H9 (cell line): Measurements from ENCODE around the gene TRIM36. TPM values are rescaled to one million over a fixed set of nuclear protein-coding genes. Genes with fewer than 3 reads are reported as not detected.

Experiments
- DNase-seq: peaks from one replicate; pipeline ENCODE4 v3.0.0-alpha.2; 2017
- H2AFZ ChIP-seq: one replicate; pipeline ENCODE4 v1.6.1; 2013; ENCODE audit warnings: mild to moderate bottlenecking, low read length, control low read depth, moderate library complexity
- H2AK5ac ChIP-seq: 2 replicates; pipeline ENCODE4 v1.6.1; 2013; ENCODE audit warnings: low read length, control low read depth, mixed read lengths; ENCODE audit not compliant: insufficient read length
- H2BK120ac ChIP-seq: one replicate; pipeline ENCODE4 v1.6.1; 2013; ENCODE audit warnings: low read depth, mild to moderate bottlenecking, low read length, control low read depth, inconsistent platforms; ENCODE audit not compliant: poor library complexity, severe bottlenecking
- H2BK12ac ChIP-seq: 2 replicates; pipeline ENCODE4 v1.6.1; 2013; ENCODE audit warnings: low read length, control low read depth, mixed read lengths, low read depth; ENCODE audit not compliant: insufficient read length
- H2BK15ac ChIP-seq: 2 replicates; pipeline ENCODE4 v1.6.1; 2013; ENCODE audit warnings: low read depth, low read length, control low read depth
- H2BK20ac ChIP-seq: one replicate; pipeline ENCODE4 v1.6.1; 2013; ENCODE audit warnings: low read depth, mild to moderate bottlenecking, low read length, control low read depth, inconsistent platforms; ENCODE audit not compliant: poor library complexity, severe bottlenecking
- H2BK5ac ChIP-seq: 2 replicates; pipeline ENCODE4 v1.6.1; 2013; ENCODE audit warnings: low read length, control low read depth, mixed read lengths; ENCODE audit not compliant: insufficient read length
- H3K14ac ChIP-seq: 2 replicates; pipeline ENCODE4 v1.6.1; 2013; ENCODE audit warnings: low read length, control low read depth; ENCODE audit not compliant: insufficient read depth
- H3K18ac ChIP-seq: 2 replicates; pipeline ENCODE4 v1.6.1; 2013; ENCODE audit warnings: low read depth, mild to moderate bottlenecking, mixed read lengths, low read length, control low read depth; ENCODE audit not compliant: insufficient read length
- H3K23ac ChIP-seq: 2 replicates; pipeline ENCODE4 v1.6.1; 2013; ENCODE audit warnings: low read length, control low read depth, mixed read lengths, low read depth; ENCODE audit not compliant: insufficient read length
- H3K23me2 ChIP-seq: 2 replicates; pipeline ENCODE4 v1.6.1; 2013; ENCODE audit warnings: low read depth, mild to moderate bottlenecking, mixed read lengths, low read length, control low read depth; ENCODE audit not compliant: insufficient read length, poor library complexity, severe bottlenecking
- H3K27ac ChIP-seq: 2 replicates; pipeline ENCODE4 v1.5.1; 2013; ENCODE audit warnings: low read length, control low read depth, mixed read lengths, low read depth; ENCODE audit not compliant: insufficient read length
- H3K27me3 ChIP-seq: 2 replicates; pipeline ENCODE4 v1.6.1; 2013; ENCODE audit warnings: low read length, control low read depth, inconsistent platforms; ENCODE audit not compliant: insufficient read depth
- H3K4ac ChIP-seq: 2 replicates; pipeline ENCODE4 v1.6.1; 2013; ENCODE audit warnings: low read depth, mild to moderate bottlenecking, control low read depth, inconsistent platforms, low read length, moderate library complexity
- H3K4me1 ChIP-seq: 2 replicates; pipeline ENCODE4 v1.6.1; 2013; ENCODE audit warnings: low read length, control low read depth, inconsistent platforms; ENCODE audit not compliant: insufficient read depth
- H3K4me2 ChIP-seq: 2 replicates; pipeline ENCODE4 v1.6.1; 2013; ENCODE audit warnings: low read length, control low read depth, mixed read lengths; ENCODE audit not compliant: insufficient read length, insufficient read depth
- H3K56ac ChIP-seq: 2 replicates; pipeline ENCODE4 v1.6.1; 2013; ENCODE audit warnings: low read depth, mild to moderate bottlenecking, mixed read lengths, low read length, control low read depth; ENCODE audit not compliant: insufficient read length
- H3K79me1 ChIP-seq: 2 replicates; pipeline ENCODE4 v1.6.1; 2013; ENCODE audit warnings: low read depth, mild to moderate bottlenecking, moderate library complexity, low read length, control low read depth, inconsistent platforms; ENCODE audit not compliant: insufficient read depth, poor library complexity, severe bottlenecking
- H3K79me2 ChIP-seq: 2 replicates; pipeline ENCODE4 v1.6.1; 2013; ENCODE audit warnings: low read length, control low read depth, inconsistent platforms; ENCODE audit not compliant: insufficient read depth
- H3K9ac ChIP-seq: 2 replicates; pipeline ENCODE4 v1.6.1; 2013; ENCODE audit warnings: low read length, control low read depth, mixed read lengths; ENCODE audit not compliant: insufficient read length; ENCODE audit errors: extremely low read depth
- H3K9me3 ChIP-seq: one replicate; pipeline ENCODE4 v1.6.1; 2013; ENCODE audit warnings: low read depth, low read length, inconsistent platforms; ENCODE audit not compliant: control insufficient read depth
- H3T11ph ChIP-seq: one replicate; pipeline ENCODE4 v1.6.1; 2013; ENCODE audit warnings: mild to moderate bottlenecking, low read length, control low read depth, inconsistent platforms
- H4K20me1 ChIP-seq: one replicate; pipeline ENCODE4 v1.6.1; 2013; ENCODE audit not compliant: control insufficient read depth, insufficient read length, insufficient read depth
- H4K5ac ChIP-seq: 2 replicates; pipeline ENCODE4 v1.6.1; 2013; ENCODE audit warnings: low read depth, mild to moderate bottlenecking, mixed read lengths, low read length, control low read depth; ENCODE audit not compliant: insufficient read length
- H4K8ac ChIP-seq: replicated peaks from 2 replicates; pipeline ENCODE4 v1.6.1; 2013; ENCODE audit warnings: low read length, control low read depth, mixed read lengths, low read depth; ENCODE audit not compliant: insufficient read length
- H4K91ac ChIP-seq: 2 replicates; pipeline ENCODE4 v1.6.1; 2013; ENCODE audit warnings: low read depth, mild to moderate bottlenecking, moderate library complexity, mixed read lengths, low read length, control low read depth; ENCODE audit not compliant: insufficient read length
- H3K27ac Mint-ChIP-seq, 3 experiments: 2 replicates in 2 of 3; 3 replicates in 1 of 3; pipeline ENCODE4 v1.8.0; 2020 to 2021; ENCODE audit warnings: mixed read lengths in 3 of 3, mild to moderate bottlenecking in 1 of 3, moderate library complexity in 1 of 3
- H3K27me3 Mint-ChIP-seq: 2 replicates; pipeline ENCODE4 v1.8.0; 2021; ENCODE audit warnings: low read depth, mild to moderate bottlenecking, moderate library complexity, mixed read lengths
- H3K36me3 Mint-ChIP-seq, 3 experiments: 2 replicates in 2 of 3; 3 replicates in 1 of 3; pipeline ENCODE4 v1.8.0; 2020 to 2021; ENCODE audit warnings: low read depth in 3 of 3, mixed read lengths in 3 of 3; ENCODE audit not compliant: insufficient read depth in 1 of 3
- H3K4me1 Mint-ChIP-seq, 2 experiments: 2 replicates each; pipeline ENCODE4 v1.8.0; 2020; ENCODE audit warnings: mixed read lengths in 2 of 2
- H3K4me3 Mint-ChIP-seq, 2 experiments: 2 replicates in 1 of 2; 3 replicates in 1 of 2; pipeline ENCODE4 v1.8.0; 2020 to 2021; ENCODE audit warnings: mild to moderate bottlenecking in 2 of 2, mixed read lengths in 2 of 2, moderate library complexity in 1 of 2
- H3K9me3 Mint-ChIP-seq, 2 experiments: 2 replicates in 1 of 2; 3 replicates in 1 of 2; pipeline ENCODE4 v1.8.0; 2020; ENCODE audit warnings: mild to moderate bottlenecking in 2 of 2, mixed read lengths in 2 of 2, moderate library complexity in 1 of 2
- CTCF ChIP-seq: fragments of 200-600 bp; sonication (generic); conservative IDR thresholded peaks from 3 replicates; pipeline ENCODE4 v1.8.0; 2021; ENCODE audit warnings: antibody characterized with exemption, mild to moderate bottlenecking
- WGBS: extraction: QIAGEN DNeasy Blood & Tissue Kit; methylation state at CpG from one replicate; pipeline ENCODE4 v1.1.7; 2013; ENCODE audit warnings: missing lambda C conversion rate, low lambda C conversion rate, mixed read lengths; ENCODE audit not compliant: insufficient read length; ENCODE audit errors: extremely low coverage; 5-methylcytosine and 5-hydroxymethylcytosine counted together
- total RNA-seq: library from RNA; stranded (reverse); gene quantifications from 2 replicates; pipeline ENCODE4 v1.2.1, GENCODE V29; 2021

Gene TRIM36
- total RNA-seq, 1 experiment from 2014 or later: 14.6 TPM

DNA sequence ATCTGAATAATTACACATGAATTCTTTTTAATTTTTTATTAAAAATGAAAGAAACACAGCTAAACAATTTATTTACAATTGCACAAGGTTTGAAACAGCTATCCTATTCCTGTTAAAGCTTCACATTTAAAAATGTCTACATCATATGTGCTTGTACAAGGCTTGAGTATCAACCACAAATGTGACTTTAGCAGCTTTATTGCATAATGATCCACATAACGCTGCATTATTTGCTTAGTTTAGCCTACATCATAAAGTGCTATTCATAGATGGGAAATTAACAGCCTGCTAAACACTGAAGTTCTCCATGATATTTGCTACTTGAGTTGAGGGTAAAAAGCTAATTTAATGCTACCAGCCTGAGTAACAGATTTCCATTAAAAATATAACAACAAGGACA is 45.0 kb downstream of the TRIM36 start:
- Histone ChIP-seq H2BK12ac (no peak overlapping the region), H3K79me2 (no peaks in the 10 kb centered on the region), H2BK15ac (no peak overlapping the region), H3K9me3 (no peaks in the 10 kb centered on the region), H2AK5ac (no peak overlapping the region), H3K23me2 (no peaks in the 10 kb centered on the region), H3K27me3 (no peaks in the 10 kb centered on the region), H4K20me1 (no peaks in the 10 kb centered on the region), H4K91ac (no peak overlapping the region), H3K18ac (no peak overlapping the region), H3K4me1 (no peaks in the 10 kb centered on the region), H3T11ph (no peak overlapping the region), H2BK20ac (no peak overlapping the region), H3K9ac (no peak overlapping the region), H3K79me1 (no peaks in the 10 kb centered on the region), H3K27ac (no peak overlapping the region), H2AFZ (no peak overlapping the region), H3K56ac (no peak overlapping the region), H4K5ac (no peak overlapping the region), H4K8ac (no peak overlapping the region), H3K14ac (no peak overlapping the region), H3K4ac (no peak overlapping the region), H3K23ac (no peak overlapping the region), H2BK5ac (no peak overlapping the region), H2BK120ac (no peak overlapping the region), H3K4me2 (no peak overlapping the region)
- Mint-ChIP-seq H3K36me3 (peaks cover 2 to 4% (median 3%) of the 10 kb centered on the region in 3 experiments; a peak in 6 of 7 replicates), H3K27ac (no peak overlapping the region), H3K4me1 (peaks cover 3 to 8% of the 10 kb centered on the region in 2 experiments; a peak in 3 of 4 replicates), H3K4me3 (no peak overlapping the region), H3K27me3 (no peaks in the 10 kb centered on the region), H3K9me3 (peaks cover 0 to 8% of the 10 kb centered on the region in 2 experiments; a peak in 3 of 5 replicates)
- DNase-seq: no peak
- no CpG with 5 or more reads among the region's 1 CpG for WGBS
- no peak for TF ChIP-seq CTCF
